ENCODE data around the gene PDGFB. TPM values are rescaled to one million over a fixed set of nuclear protein-coding genes. Genes with fewer than 3 reads are reported as not detected.

PDGFB gene
- total and polyA plus RNA-seq, 9 of the 15 experiments (the other 6 are each of a cell fraction or from before 2014, with no cell fraction given): 0.07 to 4.0 (median 0.48) TPM; not detected in 1

DNA sequence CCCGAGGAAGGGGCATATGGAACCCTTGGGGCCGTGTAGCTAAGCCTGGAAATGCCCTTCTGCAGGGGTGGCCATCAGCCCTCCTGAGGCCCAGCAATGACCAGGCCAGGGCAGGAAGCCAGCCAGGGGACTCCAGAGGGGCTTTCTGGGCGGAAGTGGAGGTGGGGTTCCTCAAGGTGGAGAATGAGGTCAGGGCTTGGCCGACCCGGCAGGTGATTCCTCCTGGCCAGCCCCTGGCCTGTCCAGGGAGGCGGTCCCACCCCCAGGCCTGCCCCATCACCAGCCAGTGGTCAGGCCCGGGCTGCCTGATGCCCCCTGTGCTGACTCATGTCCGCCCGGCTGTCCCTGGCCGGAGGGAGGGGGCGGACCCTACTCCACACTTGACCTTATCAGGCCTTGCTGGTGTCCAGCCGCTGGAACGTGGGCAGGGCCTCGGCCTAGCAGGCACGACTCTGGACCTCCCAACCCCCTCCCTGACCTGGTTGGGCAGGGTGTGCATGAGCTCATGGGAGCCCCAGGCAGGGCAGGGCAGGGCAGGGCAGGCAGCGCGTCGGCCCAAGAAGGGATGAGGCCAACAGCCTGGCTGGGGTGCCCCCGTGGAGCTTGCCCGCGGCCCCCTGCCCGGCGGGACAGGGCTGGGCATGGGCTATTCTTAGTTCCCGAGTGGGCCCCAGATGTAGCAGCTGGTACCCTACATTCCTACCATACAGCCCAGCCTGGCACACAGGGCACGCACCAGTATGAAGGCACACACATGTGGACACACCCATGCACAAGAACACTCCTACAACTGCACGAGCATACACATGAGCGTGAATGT, 38.8 kb upstream of the PDGFB start (continued):
- TF ChIP-seq, protein P1, sequence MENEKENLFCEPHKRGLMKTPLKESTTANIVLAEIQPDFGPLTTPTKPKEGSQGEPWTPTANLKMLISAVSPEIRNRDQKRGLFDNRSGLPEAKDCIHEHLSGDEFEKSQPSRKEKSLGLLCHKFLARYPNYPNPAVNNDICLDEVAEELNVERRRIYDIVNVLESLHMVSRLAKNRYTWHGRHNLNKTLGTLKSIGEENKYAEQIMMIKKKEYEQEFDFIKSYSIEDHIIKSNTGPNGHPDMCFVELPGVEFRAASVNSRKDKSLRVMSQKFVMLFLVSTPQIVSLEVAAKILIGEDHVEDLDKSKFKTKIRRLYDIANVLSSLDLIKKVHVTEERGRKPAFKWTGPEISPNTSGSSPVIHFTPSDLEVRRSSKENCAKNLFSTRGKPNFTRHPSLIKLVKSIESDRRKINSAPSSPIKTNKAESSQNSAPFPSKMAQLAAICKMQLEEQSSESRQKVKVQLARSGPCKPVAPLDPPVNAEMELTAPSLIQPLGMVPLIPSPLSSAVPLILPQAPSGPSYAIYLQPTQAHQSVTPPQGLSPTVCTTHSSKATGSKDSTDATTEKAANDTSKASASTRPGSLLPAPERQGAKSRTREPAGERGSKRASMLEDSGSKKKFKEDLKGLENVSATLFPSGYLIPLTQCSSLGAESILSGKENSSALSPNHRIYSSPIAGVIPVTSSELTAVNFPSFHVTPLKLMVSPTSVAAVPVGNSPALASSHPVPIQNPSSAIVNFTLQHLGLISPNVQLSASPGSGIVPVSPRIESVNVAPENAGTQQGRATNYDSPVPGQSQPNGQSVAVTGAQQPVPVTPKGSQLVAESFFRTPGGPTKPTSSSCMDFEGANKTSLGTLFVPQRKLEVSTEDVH (IDR thresholded peaks at IDR 0.05; ENCODE audit: low read depth, partially characterized antibody): no peak
- TF ChIP-seq CBFA2T3 (IDR thresholded peaks at IDR 0.05) (peak; percentile 84), NCOA1 (IDR thresholded peaks at IDR 0.05; ENCODE audit: low read depth) (peak; percentile 72; the same call in 1 of the 2 replicates), SMARCA4 (IDR thresholded peaks at IDR 0.05) (peak; percentile 79), NUFIP1 (IDR thresholded peaks at IDR 0.05; ENCODE audit: partially characterized antibody) (no peak), ZNF124 (CRISPR knock-in tag; IDR thresholded peaks at IDR 0.05) (no peak), GATAD2B (IDR thresholded peaks at IDR 0.05; ENCODE audit: borderline replicate concordance) (peak; percentile 79; the same call in 1 of the 2 replicates), CBX3 (IDR thresholded peaks at IDR 0.05; ENCODE audit: borderline replicate concordance in 1 of 2, low read length in 2 of 2) (no peak; a peak in 1 of 3 replicates), NCOA2 (IDR thresholded peaks at IDR 0.05; ENCODE audit: partially characterized antibody in 2 of 2) (peak in 1 of 2 experiments; percentile 60), NONO (IDR thresholded peaks at IDR 0.05; ENCODE audit: low read depth in 2 of 2, low read length in 1 of 2) (peak in 1 of 2 experiments; percentile 49; a peak in 1 of 4 replicates), NRF1 (conservative IDR thresholded peaks at IDR 0.05 in 1 of 2, IDR thresholded peaks at IDR 0.05 in 1 of 2) (peak; percentile 58 to 67), E2F3 (CRISPR knock-in tag; IDR thresholded peaks at IDR 0.05) (no peak), ZNF121 (CRISPR knock-in tag; conservative IDR thresholded peaks at IDR 0.05) (no peak), CCNT2 (IDR thresholded peaks at IDR 0.05; ENCODE audit: borderline replicate concordance, extremely low read depth, insufficient read length, low read depth, low read length) (peak; percentile 79), YY1 (IDR thresholded peaks at IDR 0.05; ENCODE audit: borderline replicate concordance in 1 of 3, control insufficient read depth in 1 of 3, extremely low read depth in 1 of 3, insufficient read depth in 3 of 3, insufficient read length in 1 of 3, insufficient replicate concordance in 2 of 3, low read depth in 1 of 3, low read length in 2 of 3) (peak in 2 of 3 experiments; percentile 22 to 28), SMAD1 (IDR thresholded peaks at IDR 0.05; ENCODE audit: low read depth, low read length, partially characterized antibody) (peak; percentile 25), ESRRA (IDR thresholded peaks at IDR 0.05; ENCODE audit: borderline replicate concordance, low read depth) (peak; percentile 77; the same call in 1 of the 2 replicates)
- TF ChIP-seq, protein P2, sequence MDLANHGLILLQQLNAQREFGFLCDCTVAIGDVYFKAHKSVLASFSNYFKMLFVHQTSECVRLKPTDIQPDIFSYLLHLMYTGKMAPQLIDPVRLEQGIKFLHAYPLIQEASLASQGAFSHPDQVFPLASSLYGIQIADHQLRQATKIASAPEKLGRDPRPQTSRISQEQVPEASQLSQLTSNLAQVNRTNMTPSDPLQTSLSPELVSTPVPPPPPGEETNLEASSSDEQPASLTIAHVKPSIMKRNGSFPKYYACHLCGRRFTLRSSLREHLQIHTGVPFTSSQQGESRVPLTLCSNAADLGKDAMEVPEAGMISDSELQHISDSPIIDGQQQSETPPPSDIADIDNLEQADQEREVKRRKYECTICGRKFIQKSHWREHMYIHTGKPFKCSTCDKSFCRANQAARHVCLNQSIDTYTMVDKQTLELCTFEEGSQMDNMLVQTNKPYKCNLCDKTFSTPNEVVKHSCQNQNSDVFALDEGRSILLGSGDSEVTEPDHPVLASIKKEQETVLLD (IDR thresholded peaks at IDR 0.05): peak; percentile 77; the same call in 1 of the 2 replicates
- TF ChIP-seq, protein P3, sequence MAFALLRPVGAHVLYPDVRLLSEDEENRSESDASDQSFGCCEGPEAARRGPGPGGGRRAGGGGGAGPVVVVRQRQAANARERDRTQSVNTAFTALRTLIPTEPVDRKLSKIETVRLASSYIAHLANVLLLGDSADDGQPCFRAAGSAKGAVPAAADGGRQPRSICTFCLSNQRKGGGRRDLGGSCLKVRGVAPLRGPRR (CRISPR knock-in tag; IDR thresholded peaks at IDR 0.05): no peak
- TF ChIP-seq, protein P4, sequence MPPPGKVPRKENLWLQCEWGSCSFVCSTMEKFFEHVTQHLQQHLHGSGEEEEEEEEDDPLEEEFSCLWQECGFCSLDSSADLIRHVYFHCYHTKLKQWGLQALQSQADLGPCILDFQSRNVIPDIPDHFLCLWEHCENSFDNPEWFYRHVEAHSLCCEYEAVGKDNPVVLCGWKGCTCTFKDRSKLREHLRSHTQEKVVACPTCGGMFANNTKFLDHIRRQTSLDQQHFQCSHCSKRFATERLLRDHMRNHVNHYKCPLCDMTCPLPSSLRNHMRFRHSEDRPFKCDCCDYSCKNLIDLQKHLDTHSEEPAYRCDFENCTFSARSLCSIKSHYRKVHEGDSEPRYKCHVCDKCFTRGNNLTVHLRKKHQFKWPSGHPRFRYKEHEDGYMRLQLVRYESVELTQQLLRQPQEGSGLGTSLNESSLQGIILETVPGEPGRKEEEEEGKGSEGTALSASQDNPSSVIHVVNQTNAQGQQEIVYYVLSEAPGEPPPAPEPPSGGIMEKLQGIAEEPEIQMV (tag; conservative IDR thresholded peaks at IDR 0.05; ENCODE audit: low read depth): 0 out of 2 replicates have a peak, but pooled peaks have one; percentile 11

Data from K562 (cell line).